ENCODE results near the gene RGN.
"Not testable (repeated sequence)": the region's sequence is repeated elsewhere in the genome, so short reads cannot be mapped to it uniquely, and the experiment has no call there.

Gene RGN

DNA sequence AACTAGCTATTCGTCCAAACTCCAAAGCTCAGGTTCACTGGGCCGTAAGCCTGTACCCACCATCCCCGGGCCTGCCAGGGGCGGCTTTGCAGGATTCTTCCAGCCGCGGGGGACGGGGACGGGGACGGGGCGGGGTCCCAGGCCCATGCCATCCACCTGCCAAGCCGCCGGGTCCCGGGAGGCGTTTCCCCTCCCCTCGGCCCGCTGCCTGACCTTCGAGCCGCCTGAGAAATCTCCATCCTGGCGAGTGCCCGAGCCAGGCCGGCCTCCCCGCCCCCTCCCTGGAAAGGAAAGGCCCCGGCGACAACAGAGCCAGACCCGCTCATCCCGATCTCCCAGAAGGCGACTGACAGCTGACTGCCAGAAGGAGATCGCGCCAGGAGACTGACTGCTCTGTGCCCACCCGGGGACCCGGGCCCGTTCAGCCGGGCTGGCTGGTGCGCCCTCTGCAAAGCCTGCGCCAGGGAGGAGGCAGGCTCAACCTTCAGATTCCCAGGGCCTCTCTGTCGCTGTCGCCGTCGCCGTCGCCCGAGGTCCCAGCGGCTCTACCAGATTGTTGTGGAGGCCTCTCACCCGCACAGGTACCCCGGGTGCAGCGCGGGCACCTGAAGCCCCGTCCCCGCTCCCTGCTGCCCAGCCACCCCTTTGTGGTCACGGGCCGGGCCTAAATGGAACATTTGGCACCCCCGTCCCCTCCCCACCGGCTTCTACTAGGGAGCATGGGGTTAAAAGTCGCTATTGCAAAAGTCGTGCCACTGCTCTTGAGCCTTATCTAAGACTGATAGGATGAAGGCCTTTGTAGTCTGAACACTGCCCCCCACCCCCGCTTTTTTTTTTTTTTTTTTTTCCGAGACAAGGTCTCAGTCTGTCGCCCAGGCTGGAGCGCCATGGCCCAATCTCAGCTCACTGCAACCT lies at the start of gene RGN:
TSS of gene RGN (plus strand) at position 315 of the 915 bp plus-strand sequence. CDS start 2,702 bp downstream, outside the sequence.
- DNase-seq (ENCODE audit: low read depth in 2 of 2) = no peak

DNA sequence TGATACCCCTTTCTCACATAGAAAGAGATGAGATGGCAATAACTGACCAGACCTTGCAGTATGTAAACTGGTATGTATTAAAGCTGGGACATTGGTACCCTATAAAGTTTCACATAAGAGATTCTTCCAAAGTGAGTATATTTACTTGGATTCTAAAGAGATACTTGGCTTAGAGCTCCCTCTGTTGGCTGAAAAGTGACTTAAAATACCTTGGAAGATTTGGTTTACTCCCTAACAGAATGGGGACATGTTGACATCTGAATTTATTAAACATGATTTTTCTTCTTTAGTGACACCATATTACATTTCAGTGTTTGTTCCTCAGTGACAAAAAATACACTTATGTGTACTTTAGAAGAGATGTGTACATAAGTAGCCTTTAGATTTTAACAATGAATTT lies 47.9 kb upstream of the RGN start:
- DNase-seq (ENCODE audit: low read depth in 2 of 2) = peak in 1 of 2 donors; percentile 16

DNA sequence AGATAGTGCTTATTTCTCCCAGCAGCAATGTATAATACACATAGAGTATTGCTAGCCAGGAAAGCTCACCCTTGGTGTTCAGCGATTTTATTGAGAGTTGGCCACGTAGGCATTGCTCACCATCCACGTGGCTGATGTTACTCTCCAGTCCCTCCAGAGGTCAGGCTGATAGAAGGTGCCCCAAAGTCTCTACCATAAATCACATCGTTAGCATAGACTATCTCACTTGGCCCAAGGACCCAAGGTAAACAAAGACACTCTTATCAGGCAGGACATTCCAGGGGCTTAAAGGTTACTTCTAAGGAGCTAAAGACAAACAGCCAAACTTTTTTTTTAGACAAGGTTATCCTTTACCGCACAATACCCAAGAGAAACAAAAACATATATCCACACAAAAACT lies 30.3 kb upstream of the RGN start:
- no peak for DNase-seq (ENCODE audit: low read depth in 2 of 2)

DNA sequence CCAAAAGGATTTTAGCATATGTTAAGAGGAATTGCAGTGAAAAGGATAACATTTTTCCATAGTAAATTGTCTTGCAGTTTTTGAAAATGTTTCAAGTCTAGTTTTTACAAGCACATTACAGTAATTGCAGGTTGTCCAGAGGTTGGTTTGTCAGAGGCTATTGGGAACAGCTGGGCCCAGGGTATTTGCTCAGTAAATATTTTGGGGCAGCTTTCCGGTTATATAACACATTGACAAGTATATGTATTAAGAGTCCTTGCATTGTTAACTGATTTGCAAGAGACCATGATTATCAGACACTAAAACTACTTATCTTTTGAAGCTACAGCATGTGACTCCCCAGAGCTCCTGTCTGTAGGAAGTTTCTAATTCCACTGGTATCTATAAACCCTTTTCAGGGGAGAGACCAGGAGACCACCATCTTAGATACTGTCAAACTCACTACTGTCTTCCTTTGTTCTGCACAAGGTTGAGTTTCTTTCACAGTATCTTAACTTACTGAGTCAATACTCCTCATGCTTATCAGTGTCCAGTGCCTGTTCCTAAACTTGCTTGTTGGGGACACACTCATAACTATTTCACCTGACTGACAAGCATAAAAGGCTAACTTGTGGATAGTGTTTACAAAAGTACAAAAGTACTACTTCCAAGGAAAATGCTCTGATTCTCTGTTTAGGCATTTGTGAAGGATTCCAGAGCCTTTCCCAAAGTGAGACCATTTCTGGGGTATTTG lies 18.9 kb upstream of the RGN start:
- DNase-seq (ENCODE audit: low read depth in 2 of 2) = no peak

DNA sequence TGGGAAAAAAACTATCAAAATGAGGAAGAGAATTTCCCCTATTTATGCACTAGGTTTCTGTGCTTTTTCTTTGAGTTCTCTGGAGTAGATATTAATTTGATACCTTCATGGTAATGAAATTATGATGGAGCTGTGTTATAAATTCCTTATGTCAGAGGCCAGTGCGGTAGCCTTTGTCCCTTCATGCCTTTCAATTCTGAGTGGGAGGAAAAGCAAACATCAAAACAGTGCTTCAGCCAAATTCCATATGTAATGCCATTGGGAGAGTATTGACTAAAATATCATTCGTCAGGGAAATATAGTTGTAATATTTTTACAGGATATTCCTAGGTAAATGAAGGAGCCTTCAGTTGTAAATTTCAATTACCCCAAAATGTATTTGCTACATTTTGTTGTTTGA lies 17.5 kb upstream of the RGN start:
- DNase-seq (ENCODE audit: low read depth in 2 of 2) = no peak

DNA sequence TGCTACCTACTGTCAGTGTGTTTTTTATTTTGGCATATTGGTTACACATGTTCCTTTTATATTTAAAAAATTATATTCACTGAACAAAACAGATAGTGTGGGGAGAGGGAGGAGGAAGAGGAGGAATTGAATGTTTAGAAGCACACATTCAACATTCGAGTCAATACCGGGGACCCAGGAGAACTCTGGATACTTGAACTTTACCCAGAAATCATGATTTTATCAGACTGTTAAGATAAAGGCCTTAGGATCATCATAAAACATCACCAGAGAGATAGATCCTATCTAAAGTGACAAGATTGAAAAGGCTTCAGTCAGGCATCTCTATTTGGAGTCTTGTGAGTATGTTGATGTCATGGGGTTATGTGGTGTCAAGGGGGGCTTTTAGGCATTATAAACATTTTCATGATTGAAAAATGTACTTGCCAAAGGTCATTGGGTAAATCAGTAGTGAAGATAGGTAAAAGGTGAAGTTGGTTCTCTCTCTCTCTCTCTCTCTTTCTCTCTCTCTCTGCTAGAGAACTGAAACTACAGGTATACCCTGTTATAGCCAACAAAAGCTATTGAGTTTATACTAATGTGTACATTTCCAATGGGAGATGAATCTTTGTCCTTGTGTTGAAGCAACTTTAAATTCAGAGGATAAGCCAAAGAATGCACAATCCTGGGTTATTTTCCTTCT lies 16.9 kb upstream of the RGN start:
- DNase-seq (ENCODE audit: low read depth in 2 of 2) = no peak

DNA sequence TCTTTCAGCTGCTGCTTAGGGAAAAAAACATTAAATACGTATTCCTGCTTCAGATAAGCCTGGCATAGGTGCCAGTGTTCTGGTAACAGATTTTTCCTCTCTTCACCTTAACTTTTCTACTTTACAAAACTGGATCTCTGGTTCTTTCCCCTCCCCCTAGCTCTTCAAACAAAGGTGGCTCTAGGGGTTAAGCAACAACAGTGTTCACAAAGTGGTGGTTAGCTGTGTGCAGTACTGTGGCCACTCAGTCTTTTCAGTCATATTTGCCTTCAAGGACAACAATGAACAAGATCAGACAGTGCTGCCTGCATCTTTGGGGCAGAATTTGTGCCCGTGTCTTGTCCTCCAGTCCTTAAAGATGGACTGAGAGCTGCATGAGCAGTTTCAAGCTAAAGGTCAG lies 15.1 kb upstream of the RGN start:
- no peak for DNase-seq (ENCODE audit: low read depth in 2 of 2)

DNA sequence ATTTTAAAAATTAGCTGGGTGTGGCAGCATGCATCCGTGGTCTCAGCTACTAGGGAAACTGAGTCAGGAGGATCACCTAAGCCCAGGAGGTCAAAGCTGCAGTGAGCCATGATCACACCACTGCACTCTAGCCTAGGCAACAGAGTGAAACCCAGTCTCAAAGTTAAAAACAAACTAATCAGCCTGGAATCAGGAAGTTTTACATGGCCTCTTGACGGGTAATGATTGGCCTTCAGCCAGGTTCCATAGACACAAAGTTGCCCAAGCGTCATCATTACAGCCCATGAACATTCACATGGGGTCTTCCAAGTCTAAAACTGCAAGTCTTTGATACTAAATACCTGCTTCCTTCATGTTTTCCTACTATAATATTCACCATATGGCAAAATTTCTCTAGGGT lies 10.0 kb upstream of the RGN start:
- DNase-seq (ENCODE audit: low read depth in 2 of 2) = no peak

DNA sequence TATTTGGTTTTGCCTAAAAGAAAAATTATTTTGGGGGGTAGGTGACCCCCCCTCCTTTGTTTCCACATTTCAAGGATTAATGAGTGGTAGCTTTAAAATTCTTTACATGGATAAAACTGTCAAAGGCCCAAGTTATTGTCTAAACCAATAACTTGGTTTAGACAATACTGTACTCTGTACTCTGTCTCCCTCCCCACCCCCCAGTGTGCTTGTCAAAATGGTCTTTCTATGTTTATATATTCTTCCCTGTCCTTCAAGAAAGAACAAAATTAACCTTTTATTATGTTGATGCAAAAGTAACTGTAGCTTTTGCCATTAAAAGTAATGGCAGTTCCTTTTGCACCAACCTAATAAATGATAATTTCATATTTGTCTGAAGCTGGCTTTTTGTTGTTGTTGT lies 9.5 kb upstream of the RGN start:
- no peak for DNase-seq (ENCODE audit: low read depth in 2 of 2)

DNA sequence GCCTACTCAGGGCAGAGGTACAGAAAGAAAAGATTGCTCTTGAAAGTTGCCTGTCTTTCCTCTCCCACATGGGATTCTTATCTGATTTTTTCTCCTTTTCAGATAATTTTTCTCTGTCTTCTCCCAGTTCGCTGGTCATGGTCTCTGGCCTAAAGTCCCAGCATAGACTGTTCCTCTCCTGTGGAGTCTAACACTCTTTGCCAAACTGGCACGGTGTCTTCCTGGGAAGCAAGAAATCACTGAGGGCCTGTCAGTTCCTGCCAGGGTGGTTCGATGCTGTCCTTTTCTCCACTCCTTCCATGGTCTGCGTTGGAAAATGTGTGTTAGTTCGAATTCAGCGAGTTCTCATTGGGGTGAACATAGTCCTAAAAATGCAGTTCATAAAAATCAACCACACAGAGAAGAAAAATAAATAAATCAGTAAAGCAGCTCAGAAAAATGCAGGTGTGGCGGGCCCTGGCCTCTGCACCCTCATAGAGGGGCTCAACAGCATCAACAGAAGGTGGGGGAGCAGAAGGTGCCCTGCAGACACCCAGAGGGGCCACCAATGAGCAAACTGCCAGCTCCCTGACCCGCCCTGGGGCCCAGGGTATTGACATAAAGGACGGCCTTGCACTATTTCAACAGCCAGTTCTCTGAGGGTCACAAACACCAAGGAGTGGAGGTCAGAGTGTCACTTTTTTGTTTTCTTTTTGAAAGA lies 2.1 kb downstream of the RGN start:
- no peak for DNase-seq (ENCODE audit: low read depth in 2 of 2)

DNA sequence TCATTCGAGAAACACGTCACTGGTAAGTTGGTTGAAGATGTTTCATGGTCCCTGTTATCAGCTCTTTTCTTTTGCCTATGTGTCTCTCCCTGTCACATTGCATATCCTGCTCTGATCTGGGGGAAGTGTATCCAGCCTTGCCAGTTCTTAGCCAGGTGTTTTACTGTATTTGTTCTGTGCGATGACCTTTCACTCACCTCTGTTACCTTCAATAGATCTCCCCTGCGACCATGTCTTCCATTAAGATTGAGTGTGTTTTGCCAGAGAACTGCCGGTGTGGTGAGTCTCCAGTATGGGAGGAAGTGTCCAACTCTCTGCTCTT lies 2.6 kb downstream of the RGN start:
- DNase-seq (ENCODE audit: low read depth in 2 of 2) = no peak

DNA sequence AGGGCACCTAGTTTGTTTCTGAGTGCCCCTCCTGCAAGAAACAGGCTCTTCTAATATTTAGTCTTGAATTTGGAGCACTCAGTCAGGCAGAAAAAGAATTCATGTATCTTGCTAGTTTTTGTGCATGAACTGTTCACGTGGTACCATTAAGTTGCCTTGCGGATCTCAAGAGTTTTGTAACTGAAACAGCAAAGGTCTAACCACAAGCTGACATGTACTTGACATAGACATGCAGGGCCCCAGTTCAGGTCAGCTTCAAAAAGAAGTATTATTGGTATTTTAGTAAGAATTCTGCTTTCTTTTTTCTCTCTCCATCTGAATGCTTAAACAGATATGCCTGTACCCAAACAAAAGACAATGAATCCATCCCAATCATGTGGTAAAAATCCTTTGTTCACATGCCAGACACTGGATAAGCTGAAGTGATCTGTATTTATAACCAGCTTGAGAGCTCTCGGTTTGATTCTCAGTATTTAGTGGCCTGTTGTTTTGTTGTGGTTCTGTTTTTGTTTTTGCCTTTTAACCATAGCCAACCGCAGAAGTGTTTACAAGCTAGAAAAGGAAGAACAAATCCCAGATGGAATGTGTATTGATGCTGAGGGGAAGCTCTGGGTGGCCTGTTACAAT lies 13.0 kb downstream of the RGN start:
- DNase-seq (ENCODE audit: low read depth in 2 of 2) = no peak

DNA sequence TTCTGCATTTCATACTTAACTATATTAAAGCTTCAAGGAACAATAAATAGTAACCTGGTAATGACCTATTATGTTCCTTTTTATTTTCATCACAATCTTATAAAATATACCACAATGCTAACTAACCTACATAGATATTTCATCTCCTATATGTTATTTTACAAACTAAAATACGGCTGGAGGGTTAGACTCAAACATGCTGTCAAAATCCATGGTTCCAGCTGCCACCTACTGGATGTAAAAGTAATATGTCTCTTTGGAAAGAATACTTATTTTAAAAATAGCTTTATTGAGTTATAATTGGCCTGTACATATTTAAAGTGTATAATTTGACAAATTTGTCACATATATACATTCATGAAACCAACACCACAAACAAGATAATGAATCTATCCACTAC lies 15.0 kb downstream of the RGN start:
- no peak for DNase-seq (ENCODE audit: low read depth in 2 of 2)

DNA sequence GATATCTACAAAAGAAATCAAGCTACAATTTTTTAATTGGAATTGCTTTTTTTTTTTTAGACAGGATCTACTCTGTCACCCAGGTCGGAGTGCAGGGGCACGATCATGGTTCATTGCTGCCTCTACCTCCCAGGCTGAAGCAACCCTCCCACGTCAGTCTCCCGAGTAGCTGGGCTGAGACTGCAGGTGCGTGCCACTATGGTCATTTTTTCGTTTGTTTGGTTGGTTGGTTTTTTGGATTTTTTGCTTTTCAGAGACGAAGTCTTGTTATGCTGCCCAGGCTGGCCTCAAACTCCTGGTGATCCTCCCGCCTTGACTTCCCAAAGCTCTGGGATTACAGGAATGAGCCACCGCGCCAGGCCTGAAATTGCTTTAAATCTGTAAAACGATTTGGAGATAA lies 15.6 kb downstream of the RGN start:
- DNase-seq (ENCODE audit: low read depth in 2 of 2) = no peak

DNA sequence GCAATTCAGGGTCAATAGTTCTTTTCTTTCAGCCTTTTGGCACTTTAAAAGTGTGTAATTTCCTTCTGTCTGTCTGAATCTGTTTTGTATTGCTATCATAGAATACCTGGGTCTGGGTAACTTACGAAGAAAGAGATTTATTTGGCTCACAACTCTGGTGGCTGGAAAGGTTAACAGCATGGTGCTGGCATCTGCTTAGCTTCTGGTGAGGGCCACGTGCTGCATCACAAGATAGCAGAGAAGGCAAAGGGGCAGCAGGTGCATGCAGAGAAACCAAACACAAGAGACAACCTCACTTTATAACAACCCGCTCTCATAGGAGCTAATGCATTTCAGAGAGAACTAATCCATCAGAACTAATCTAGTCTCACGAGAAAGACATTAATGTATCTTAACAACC lies 18.8 kb downstream of the RGN start:
- DNase-seq (ENCODE audit: low read depth in 2 of 2) = no peak

DNA sequence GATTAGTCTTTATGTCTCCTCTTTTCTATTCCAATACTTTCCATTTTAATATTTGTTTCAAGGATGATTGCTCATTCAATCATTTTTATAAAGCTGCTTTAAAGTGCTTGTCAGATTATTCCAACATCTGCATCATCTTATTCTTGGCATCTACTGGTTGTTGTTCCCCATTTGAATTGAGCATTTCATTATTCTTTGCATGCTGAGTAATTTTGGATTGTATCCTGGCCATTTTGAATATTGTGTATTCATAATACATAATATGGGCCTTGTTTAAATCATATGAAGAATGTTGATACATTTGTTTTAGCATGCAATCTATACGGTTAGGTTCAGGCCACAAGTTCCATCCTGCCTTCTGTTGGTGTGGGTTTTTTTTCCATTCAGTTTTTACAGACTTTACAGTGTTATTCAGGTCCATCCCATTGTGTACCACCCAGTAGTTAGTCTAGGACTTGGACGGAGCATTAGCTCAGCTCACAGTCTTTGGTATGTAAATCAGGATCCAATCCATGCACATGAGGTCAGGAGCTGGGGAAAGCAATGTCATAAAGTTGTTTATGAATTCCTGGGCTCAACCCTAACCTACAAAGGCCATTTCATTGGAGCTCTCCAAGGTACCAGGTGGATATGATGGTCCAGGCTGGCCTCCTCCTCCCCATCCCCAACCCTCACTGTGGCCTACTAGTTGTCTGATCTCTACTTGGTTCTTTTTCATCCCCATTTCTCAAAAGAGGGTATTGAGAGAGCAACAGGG lies 20.3 kb downstream of the RGN start:
- DNase-seq (ENCODE audit: low read depth in 2 of 2) = no peak

DNA sequence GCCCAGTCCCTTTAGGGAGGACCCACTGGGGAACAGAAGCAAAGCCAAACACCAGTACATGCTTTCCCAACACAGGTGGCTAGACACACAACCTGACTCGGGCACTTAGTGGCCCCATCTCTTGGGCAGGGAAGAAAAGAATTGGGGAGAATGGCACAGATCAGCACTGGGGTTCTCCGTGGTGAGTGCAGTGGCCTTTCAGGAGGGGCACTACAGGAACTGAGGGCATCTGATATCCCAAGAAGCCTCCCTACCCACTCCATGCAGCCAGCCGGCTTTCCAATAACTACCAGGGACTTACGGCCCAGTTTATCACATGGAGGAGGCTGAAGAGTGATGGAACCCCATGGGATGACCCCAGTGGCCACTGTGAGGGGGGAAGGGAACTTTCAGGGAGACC lies 23.0 kb downstream of the RGN start:
- DNase-seq (ENCODE audit: low read depth in 2 of 2) = no peak

DNA sequence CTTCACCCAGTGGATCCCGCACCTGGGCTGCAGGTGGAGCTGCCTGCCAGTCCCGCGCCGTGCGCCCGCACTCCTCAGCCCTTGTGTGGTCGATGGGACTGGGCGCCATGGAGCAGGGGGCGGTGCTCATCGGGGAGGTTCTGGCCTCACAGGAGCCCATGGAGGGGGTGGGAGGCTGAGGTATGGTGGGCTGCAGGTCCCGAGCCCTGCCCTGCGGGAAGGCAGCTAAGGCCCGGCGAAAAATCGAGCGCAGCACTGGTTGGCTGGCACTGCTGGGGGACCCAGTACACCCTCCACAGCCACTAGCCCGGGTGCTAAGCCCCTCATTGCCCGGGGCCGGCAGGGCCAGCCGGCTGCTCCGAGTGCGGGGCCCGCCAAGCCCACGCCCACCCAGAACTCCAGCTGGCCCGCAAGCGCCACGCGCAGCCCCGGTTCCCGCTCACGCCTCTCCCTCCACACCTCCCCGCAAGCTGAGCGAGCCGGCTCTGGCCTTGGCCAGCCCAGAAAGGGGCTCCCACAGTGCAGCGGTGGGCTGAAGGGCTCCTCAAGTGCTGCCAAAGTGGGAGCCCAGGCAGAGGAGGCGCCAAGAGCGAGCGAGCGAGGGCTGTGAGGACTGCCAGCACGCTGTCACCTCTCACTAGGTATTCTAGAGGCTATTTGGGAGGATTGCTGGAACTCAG lies 32.8 kb downstream of the RGN start:
- DNase-seq (ENCODE audit: low read depth in 2 of 2) = not testable (repeated sequence)

DNA sequence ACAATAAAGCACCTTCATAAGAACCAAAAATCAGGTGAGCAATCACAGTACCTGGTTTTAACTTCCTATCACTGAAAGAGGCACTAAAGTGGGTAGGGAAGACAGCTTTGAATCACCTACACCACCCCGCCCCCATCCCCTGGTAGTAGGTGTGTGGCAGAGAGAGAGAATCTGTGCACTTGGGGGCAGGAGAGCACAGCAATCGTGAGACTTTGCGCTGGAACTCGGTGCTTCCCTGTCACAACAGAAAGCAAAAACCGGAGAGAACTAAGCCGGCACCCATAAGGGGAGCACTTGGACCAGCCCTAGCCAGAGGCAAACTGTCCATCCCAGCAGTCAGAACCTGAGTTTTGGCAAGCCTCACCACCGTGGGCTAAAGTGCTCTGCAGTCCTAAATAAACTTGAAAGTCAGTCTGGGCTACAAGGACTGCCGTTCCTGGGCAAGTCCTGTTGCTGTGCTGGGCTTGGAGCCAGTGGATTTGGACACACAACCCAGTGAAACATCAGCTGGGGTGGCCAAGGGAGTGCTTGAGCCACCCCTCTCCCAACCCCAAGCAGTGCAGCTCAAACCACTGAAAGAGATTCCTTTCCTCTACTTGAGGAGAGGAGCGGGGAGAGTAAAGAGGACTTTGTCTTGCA lies 34.2 kb downstream of the RGN start:
- DNase-seq (ENCODE audit: low read depth in 2 of 2) = no peak

Data from stimulated activated CD4-positive, alpha-beta T cell treated with anti-CD3 and anti-CD28 coated beads, Interleukin-1b, Interleukin-23, amount 100 ng/mL, for 4 hours (primary cell).